HCEC 1CT (cell line): ENCODE data around the gene IRS1.

ENCODE experiments used
- DNase-seq: peaks from one replicate; pipeline ENCODE4 v3.0.0-alpha.2; 2017

Gene IRS1

GRCh38 chr2:226818930-226819329 lies 19.3 kb upstream of the IRS1 start:
- no peak for DNase-seq

- no peak for DNase-seq
Observed at GRCh38 chr2:226813148-226813701, 13.6 kb upstream of the IRS1 start.

GRCh38 chr2:226803410-226803809 lies 3.8 kb upstream of the IRS1 start:
- no peak for DNase-seq

DNA sequence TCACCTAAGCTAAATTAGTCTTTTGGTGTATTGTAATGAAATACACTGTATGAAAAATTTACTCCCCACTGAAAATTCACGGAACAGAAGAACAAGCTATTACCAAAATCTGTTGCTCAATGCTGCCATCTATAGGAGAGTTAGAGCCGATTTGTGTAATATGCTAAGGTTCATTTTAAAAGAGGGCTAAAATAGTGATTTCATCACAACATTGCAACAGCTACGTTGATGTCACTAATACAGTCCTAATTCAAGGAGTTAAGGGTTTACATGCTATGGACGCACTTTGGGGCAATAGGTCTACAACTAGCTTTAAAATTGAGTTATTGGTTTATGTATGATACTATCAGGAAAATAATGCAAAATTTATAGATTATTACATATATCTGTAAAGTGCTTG lies 3.0 kb upstream of the IRS1 start:
- peak; percentile 79 for DNase-seq

- DNase-seq, result peak; percentile 69
Observed at GRCh38 chr2:226800941-226801784, 1.5 kb upstream of the IRS1 start.

DNA sequence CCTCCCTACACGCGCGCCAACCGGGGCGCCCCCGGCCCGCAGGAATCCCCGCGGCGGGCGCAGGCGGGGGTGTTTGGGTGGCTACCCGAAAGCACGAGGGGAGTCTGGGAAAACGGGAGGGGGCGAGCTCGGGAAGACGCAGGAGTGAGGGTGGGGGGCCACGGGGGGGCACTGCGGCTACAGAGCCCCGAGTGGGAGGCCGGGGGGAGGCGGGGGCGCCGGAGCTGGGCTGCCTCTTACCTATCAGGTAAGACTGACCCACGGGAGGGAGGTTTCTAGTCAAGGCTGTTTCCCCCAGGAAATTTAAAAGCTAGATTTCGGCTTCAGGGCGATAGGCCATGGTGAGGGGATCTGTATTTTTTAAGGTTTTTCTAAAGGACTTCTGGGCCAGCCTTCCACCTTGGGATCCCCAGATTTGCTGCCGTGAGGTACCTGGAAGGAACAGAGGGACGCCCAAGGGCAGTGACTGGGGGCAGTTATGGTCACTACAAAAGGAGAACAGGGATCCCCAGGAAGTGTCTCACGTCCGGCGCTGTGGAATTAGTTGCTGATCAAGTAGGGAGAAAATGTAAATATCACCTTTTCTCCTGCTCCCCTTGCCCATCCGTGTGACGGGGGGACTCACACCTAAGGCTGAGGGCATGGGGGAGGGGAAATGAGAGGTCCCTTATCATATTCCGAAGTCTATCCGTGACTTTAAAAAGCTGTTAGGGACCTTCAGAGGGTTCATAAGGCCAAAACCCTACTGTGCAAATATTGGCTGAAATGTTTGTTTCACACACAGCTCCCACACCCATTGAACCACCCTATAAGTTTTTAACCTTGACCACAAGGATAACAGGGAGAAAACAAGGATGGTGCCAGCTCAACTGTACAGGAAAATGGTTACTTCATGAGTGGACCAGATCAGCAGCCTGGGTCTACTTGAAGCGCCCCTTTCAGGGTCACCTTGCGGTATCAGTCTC lies 638 bp upstream of the IRS1 start:
- no peak for DNase-seq

- DNase-seq, result peak; percentile 73
Observed at GRCh38 chr2:226798422-226799210, 1.0 kb downstream of the IRS1 start.

DNA sequence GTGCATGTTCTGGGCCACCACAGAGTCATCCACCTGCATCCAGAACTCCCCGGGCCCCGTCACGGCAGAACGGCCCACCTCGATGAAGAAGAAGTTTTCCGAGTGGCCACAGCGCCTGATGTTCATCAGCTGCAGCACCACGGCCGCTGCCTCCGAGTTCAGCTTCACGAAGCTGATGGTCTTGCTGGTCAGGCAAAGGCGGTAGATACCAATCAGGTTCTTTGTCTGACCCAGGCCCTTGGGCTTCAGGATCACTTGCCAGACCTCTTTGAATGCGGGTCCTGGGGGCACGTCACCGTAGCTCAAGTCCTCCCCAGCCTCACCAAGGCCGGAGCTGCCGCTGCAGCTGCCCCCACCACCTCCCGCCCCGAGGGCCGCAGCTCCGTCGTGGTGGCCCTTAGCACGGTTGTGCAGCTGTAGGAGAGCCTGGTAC lies 1.6 kb downstream of the IRS1 start:
- DNase-seq, result peak; percentile 46

GRCh38 chr2:226797289-226797988 lies 2.2 kb downstream of the IRS1 start:
- DNase-seq, result peak; percentile 77

GRCh38 chr2:226796840-226797288 lies 2.8 kb downstream of the IRS1 start:
- DNase-seq, result peak; percentile 71

GRCh38 chr2:226796012-226796839 lies 3.4 kb downstream of the IRS1 start:
- peak; percentile 29 for DNase-seq

GRCh38 chr2:226795281-226796011 lies 4.2 kb downstream of the IRS1 start:
- DNase-seq, result peak; percentile 35

- DNase-seq, result peak; percentile 74
Observed at GRCh38 chr2:226794751-226795171, 4.9 kb downstream of the IRS1 start.

DNA sequence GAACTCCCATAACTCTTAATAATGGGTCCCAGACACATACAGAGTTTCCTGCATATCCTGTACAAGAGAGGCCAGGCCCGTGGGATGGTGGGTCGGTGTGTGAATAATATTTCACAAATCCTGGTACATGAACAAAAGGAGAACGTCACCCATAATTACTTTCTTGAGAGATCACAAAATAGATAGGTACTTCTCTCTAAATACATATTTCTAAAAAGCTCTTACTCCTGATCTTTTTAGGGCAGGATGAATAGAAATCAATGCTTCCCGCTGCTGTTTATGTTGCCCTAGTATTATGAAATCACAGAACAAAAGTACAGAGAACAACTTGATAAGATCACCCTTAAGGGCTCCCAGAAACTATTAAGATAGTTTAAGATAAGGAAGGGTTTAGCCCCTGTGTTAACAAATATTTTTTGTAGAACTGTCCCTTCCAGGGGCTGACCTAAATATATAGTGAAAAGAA lies 5.4 kb downstream of the IRS1 start:
- DNase-seq, result peak; percentile 50

GRCh38 chr2:226793646-226794045 lies 6.0 kb downstream of the IRS1 start:
- DNase-seq, result no peak

- no peak for DNase-seq
Observed at GRCh38 chr2:226792155-226792881, 7.3 kb downstream of the IRS1 start.

GRCh38 chr2:226791487-226792081 lies 8.0 kb downstream of the IRS1 start:
- peak; percentile 90 for DNase-seq

GRCh38 chr2:226791056-226791486 lies 8.5 kb downstream of the IRS1 start:
- peak; percentile 73 for DNase-seq

DNA sequence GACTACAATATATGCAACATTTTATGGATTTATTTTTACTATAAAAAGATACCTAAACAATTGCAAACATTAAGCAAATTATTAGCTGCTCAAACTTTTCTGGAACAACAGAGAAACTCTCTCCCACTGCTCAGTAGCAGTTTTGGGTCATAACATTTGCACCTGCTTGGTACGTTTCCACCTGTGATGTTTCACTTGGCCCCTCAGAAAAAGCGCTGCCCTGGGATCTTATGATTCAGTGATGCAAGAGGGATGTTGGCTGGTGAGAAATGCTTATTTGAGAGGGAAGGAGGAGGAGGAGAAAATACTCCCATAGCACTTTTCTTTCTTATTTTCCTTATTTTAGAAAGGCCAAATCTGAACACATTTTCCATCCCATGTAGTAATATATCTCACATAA lies 9.2 kb downstream of the IRS1 start:
- no peak for DNase-seq
